ENCODE results near the gene KCNIP2.
"Not testable (repeated sequence)": the region's sequence is repeated elsewhere in the genome, so short reads cannot be mapped to it uniquely, and the experiment has no call there.

Gene KCNIP2

GRCh38 chr10:101828766-101829551, 14.6 kb downstream of the KCNIP2 start:
- no peak for DNase-seq (ENCODE audit: low spot score)

DNA sequence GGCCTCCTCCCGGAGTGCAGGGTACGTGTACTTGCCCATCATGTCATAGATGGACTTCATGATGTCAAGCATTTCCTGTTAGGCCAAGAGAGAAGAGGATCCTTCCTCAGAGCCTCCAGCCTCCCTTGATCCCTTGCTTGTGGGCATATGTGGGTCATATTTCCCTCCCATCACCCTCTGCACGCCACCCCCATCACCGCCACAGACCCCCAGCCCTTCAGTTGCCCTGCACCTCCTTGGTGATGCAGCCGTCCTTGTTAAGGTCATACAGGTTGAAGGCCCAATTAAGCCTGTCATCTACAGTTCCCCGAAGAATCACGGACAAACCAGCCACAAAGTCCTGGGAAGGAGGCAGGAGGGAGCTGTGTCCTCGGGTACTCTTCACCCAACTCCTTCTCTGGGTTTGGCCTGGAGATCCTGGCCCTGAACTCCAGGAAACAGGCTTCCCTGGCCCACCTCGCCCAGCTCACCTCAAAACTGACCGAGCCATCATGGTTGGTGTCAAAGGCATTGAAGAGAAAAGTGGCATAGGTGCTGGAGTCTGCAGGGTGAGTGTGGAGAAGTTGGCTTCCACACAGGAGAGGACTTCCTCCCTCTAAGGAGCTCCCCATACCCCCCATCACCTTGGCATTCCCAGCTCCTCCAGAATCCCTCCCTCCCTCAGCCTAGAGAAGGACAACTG, 15.5 kb downstream of the KCNIP2 start:
- DNase-seq (ENCODE audit: low spot score): no peak

GRCh38 chr10:101826852-101827434, 16.7 kb downstream of the KCNIP2 start:
- no peak for DNase-seq (ENCODE audit: low spot score)

GRCh38 chr10:101824736-101825135, 18.9 kb downstream of the KCNIP2 start:
- no peak for DNase-seq (ENCODE audit: low spot score)

DNA sequence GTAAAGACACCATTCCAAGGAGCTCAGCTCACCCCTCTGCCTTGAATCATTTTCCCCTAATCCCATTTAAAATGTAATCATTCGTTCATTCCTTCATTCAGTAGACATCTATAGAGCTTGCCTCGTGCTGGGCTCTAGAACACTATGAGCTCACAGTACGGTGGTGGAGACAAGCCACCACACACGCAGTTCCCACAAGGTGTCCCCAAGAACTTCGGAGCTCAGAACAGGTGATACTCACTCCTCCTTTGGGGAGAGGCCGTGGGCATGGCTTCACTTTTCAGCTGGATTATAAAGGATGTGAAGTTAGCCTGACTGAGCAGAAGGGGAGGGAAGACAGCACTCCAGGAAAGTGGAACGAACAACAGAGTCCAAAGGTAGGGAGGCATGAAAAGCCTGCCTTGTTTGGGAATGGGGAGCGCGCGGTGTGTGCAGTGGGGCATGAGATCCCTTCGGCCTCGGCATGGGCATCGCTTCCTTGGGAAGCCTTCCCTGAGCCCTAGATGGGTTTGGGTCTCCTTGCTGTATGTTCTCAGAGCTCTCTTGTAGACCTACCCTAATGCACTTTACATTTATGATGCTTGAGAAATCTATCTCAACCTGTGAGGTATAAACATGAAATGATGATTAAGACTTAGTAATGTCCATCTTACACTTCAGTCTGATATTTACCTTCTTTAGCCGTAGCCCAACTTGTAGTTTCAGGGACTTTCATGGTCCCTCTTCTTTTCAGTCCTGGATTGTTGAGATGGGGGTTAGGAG, 24.5 kb downstream of the KCNIP2 start:
- no peak for DNase-seq (ENCODE audit: low spot score)

- peak; percentile 99 for DNase-seq (ENCODE audit: low spot score)
These were observed 25.3 kb downstream of the KCNIP2 start, which contains the start of gene OGA for GRCh38 chr10:101818119-101818871. OGA (minus strand) TSS chr10:101818444; CDS start chr10:101818022, 422 bp downstream.

- no peak for DNase-seq (ENCODE audit: low spot score)
These were observed 26.1 kb downstream of the KCNIP2 start for GRCh38 chr10:101817337-101818118.

DNA sequence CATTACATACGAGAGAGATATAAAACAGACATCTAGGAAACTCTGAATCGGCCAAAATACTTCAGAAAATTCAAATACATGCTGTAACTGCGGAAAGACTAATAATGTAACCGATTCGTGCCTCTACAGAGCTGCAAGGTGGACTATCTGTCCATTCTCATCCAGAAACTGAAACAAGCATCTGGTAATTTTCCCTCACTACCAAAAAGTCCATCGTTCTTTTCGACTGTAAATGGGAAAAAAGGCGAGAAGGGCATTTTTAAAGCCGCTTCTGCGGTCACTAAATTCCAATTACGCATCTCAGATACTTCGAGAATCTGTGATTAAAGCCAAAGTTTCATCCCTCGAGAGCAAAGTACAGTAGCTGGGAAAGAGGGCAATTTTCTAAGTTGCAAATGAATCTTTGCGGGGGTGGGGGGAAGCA, 26.7 kb downstream of the KCNIP2 start:
- DNase-seq (ENCODE audit: low spot score): no peak

DNA sequence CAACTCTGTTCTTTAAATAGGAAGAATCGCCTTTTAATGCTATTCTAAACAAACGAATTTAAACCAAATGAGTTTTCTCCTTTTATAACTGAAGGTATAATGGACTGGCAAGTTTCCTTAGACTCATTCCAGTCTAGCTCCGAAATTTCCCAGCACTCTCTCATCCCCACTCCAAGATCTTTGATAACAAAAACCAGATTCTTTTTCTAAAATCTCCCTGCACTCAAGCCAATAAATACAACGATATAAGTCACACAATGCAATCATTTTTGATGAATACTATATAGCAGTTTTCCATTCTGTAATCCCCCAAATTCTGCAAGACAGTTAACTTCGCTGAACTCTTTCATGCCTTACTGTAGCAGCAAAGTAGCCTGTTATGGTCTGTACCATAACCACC, 27.2 kb downstream of the KCNIP2 start:
- no peak for DNase-seq (ENCODE audit: low spot score)

DNA sequence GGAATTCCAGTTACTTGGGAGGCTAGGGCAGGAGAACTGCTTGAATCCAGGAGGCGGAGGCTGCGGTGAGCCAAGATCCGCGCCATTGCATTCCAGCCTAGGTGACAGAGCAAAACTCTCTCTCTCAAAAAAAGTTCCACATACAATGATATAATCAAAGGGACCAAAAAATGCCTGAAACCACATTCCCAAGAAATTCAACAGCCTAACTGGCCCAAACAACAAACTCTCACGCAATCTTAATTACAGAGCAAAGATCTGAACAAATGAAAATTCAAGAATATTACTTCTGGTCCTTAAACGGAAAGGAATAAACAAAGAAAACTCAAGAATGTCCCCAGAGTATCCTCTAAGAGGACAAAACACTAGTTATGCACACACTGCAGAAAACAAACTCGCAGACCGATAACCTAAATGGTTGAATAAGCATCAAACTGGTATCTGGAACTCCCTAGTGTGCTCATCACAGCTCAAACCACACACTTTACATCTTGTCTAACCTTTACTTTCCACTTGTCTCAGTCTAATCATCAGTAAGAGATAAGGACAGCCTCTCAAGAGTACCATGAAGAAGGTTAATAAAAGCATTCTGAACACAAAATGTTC, 29.0 kb downstream of the KCNIP2 start:
- DNase-seq (ENCODE audit: low spot score): peak; percentile 40

- DNase-seq (ENCODE audit: low spot score): no peak
These were observed 31.0 kb downstream of the KCNIP2 start for GRCh38 chr10:101812606-101813005.

- no peak for DNase-seq (ENCODE audit: low spot score)
These were observed 36.4 kb downstream of the KCNIP2 start for GRCh38 chr10:101807158-101807557.

GRCh38 chr10:101803511-101803910, 40.1 kb downstream of the KCNIP2 start:
- no peak for DNase-seq (ENCODE audit: low spot score)

DNA sequence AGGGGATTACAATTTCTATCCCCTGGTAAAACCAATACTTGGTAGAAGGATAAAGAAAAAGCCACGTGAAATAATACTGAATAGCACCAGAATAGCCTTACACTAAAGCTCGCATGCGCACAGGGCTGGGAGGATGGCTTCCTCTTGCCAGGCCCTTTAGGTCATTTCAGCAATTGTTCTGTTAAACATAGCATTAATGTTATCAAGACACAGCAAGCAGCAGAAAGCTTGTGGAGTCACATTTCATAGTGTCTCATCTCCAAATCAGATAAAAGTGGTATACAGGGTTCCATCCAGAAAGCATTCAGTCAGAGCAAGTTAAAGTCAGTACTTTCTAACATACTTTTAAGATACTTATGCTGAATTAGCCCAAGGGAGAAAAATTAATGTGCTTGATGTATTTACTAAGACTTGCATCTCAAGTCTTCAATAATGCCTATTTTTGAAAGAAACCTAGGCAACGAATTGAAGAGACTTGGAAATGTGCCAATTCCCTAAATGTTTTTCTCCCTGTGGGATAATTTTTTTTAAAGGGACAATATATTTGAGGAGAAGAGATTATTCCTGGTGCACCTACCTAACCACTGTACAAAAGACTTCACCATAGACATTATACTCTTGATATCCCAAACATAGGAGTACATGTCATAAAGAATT, 46.1 kb downstream of the KCNIP2 start:
- DNase-seq (ENCODE audit: low spot score): no peak

DNA sequence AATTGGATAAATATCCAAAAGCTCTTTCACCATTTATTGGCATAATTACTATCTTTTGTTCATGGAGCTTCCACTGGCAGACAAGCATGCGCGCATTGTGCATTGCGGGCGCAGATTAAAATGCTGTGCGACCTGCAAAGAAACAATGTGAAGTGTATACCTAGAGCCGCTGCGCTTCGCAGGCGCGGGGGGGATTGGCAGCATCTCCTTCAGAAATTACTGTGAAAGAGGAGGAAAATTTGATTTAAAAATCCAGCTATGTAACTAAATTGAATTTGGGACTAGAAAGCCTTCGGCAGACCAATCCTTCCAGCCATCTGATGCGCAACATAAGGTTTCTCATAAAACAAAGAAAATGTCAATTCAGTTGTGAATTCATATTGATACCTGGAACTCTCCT, 50.1 kb downstream of the KCNIP2 start:
- no peak for DNase-seq (ENCODE audit: low spot score)

DNA sequence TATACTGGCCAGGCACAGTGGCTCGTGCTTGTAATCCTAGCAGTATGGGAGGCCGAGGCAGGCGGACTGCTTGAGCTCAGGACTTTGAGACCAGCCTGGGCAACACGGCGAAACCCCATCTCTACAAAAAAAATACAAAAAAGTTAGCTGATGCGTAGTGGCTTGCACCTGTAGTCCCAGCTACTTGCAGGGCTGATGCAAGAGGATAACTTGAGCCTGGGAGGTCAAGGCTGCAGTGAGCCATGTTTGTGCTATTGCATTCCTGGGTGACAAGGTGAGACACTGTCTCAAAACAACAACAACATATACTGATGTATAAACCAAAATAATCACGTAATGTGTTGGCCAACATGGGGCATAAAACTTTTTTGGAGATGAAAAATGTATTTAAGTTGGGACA, 53.9 kb downstream of the KCNIP2 start:
- no peak for DNase-seq (ENCODE audit: low spot score)

DNA sequence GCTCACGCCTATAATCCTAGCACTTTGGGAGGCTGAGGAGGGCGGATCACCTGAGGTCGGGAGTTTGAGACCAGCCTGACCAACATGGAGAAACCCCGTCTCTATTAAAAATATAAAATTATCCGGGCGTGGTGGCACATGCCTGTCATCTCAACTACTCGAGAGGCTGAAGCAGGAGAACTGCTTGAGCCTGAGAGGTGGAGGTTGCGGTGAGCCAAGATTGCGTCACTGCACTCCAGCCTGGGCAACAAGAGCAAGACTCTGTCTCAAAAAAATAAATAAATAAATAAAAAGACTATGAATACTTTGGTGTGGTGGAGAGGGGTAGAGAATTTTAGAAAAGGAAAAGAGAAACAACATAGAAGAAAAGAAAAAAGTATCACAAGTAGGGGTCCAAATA, 54.4 kb downstream of the KCNIP2 start:
- not testable (repeated sequence) for DNase-seq (ENCODE audit: low spot score)

DNA sequence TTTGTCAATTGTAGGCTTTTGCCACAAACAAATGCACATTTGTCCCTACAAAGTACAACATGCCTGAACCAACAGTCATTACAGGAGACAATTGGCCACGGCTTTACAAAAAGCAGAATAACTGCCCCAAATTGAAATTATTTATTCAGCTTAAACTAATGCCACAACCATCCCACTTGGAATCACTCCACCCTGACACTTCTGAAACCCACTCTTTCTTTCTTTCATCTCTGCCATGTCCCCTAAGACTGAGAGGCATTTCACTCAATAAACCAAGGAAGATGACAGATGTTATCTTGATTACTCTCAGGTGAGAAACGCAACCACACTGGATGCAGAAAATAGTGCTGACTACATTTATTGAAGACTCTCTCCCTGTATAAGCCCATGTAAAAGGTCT, 57.8 kb downstream of the KCNIP2 start:
- no peak for DNase-seq (ENCODE audit: low spot score)

GRCh38 chr10:101784558-101784957, 59.0 kb downstream of the KCNIP2 start:
- DNase-seq (ENCODE audit: low spot score): no peak

- DNase-seq (ENCODE audit: low spot score): no peak
These were observed 59.9 kb downstream of the KCNIP2 start for GRCh38 chr10:101783736-101784118.
